NAMALWA (cell line): ENCODE results near the gene S100A9.
"Not testable (repeated sequence)": the region's sequence is repeated elsewhere in the genome, so short reads cannot be mapped to it uniquely, and the experiment has no call there.

Source experiments
- DNase-seq: peaks from one replicate; pipeline ENCODE4 v3.0.0-alpha.2; 2015; ENCODE audit warnings: low spot score

S100A9 gene

DNA sequence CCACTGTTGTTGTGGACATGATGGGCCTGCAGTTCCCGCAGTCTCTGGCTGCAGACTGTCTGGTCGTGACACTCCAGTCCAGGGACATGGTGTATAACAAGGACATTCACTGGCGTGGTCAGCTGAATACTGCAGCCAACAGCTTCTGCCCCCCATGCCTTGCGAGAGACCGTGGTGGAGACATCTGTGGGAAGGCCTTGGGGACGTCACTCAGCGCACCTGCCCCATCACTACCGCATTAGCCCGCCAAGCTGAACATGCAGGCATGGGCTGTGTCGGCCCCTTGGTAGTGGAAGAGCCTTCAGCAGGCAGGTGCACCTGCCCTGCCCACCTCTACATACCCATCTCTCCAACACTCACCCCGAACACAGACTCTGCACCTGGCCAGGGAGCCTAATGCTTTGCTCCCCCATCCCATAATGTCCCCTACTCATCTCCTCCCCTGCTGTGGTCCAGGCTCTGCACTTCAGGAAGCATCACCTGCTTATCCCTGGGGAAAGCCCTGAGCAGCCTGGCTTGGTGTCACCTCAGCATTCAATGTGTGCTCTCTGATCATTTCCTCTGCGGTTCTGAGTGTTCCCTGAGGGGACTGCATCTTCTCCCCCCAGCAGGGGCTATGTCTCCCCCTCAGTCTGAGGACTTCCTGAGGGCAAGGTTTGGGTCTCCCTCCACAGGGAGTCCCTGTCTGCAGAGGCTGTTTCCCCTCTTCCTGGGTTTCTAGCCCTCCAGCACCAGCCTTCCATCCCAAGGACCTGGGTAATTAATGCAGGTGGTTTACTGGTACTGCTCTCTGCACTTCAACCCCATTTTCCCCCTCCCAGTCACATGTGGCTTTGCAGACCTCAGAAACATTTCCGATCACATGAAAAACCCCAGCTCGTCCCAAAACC is 12.2 kb upstream of the S100A9 start:
- DNase-seq, result no peak

DNA sequence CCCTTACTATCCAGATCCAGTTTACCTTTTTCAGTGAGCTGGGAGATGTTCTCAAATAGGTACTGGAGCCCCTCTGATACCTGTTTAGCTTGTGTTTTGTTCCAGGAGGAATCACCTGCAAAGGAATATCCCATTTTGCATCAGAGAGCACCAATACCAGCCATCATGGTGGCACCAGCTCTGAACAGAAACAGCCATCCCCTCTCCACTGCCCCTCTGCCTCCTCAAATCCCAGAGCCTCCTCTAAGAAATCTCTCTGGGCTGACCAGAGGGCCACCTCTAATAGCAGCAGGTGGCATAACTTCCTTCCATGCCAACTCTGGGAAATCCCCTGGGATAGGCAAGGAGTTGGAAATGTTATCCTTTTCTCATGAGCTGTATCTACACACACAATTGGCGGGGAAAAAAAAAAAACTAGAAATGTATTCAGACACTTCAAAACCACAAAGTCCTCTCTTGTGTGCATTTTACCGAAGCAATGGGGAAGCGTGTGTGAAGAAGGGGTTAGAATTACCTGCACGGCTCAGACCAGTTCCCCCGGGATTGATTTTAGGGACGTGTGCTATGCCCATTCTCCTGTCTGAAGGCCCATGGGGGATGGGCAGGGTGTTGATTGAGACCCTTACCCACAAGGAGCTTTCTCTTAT is 11.5 kb upstream of the S100A9 start:
- DNase-seq, result no peak

DNA sequence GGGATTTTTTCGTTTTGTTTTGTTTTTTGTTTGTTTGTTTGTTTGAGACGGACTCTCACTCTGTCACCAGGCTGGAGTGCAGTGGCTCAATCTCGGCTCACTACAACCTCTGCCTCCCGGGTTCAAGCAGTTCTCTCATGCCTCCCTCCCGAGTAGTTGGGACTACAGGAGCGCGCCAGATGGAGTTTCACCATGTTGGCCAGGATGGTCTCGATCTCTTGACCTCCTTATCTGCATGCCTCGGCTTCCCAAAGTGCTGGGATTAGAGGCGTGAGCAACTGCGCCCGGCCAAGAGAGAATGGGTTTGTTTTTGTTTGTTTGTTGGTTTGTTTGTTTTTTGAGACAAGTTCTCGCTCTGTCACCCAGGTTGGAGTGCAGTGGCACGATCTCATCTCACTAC is 10.6 kb upstream of the S100A9 start:
- not testable (repeated sequence) for DNase-seq

DNA sequence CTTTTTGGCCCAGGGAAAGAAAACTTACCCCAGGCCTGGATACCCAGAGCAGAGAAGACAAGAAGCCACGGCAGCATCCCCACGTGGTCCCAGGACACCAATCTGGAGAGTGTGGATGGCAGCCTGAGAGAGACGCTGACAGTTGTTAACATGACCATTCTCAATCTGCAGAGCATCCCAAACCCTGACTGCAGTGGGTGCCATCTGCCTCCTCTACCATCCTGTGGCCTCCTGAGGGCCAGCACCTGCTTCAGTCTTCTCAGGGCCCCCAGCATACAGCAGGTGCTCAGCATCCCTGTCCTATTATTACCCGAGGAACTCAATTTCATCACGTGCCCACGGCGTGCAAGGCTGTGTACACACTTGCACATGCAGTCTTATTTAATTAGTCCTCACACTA is 9.8 kb upstream of the S100A9 start:
- DNase-seq, result no peak

DNA sequence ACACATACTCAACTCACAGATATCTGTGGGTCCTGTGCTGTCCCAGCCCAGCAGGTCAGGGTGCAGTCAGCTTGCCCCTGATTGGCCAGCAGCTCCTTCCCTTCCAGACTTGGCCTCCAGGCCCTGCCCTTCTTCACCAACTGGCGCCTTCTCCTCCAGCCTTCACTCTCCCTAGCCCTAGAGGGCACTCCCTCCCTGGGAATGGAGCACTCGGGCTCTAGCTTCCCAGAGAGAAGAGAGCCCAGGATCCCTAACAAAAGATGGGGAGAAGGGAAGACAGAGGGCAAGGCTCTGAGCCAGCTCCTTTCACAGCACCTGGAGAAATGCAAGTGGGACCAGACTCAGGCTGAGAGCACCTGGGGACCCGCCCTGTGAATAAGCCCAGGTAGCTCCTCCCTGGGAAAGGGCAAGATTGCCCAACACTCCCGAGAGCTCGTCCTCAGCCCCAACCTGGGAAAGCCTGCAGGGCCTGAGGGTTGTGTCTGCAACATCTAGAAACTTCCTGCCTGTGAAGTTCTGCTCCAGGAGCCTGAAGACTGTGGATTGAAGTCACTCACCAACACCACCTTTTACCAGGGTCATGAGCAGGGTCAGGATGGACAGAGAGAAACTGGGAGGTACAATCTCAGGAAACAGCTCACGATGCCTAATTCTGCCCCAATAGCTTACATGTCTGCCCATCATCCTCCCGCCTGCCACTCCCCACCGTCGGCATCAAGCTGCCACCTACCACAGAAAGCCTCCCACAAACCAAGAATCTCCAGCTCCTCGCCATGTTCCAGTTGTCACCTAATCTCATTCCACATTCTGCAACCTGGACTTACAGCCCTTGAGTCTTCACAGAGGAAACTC is 8.9 kb upstream of the S100A9 start, which contains the start of gene PGLYRP4:
Gene PGLYRP4, minus strand, starts transcription at position 331 of the 852 bp plus-strand sequence. CDS start 909 bp downstream, outside the sequence.
- no peak for DNase-seq

DNA sequence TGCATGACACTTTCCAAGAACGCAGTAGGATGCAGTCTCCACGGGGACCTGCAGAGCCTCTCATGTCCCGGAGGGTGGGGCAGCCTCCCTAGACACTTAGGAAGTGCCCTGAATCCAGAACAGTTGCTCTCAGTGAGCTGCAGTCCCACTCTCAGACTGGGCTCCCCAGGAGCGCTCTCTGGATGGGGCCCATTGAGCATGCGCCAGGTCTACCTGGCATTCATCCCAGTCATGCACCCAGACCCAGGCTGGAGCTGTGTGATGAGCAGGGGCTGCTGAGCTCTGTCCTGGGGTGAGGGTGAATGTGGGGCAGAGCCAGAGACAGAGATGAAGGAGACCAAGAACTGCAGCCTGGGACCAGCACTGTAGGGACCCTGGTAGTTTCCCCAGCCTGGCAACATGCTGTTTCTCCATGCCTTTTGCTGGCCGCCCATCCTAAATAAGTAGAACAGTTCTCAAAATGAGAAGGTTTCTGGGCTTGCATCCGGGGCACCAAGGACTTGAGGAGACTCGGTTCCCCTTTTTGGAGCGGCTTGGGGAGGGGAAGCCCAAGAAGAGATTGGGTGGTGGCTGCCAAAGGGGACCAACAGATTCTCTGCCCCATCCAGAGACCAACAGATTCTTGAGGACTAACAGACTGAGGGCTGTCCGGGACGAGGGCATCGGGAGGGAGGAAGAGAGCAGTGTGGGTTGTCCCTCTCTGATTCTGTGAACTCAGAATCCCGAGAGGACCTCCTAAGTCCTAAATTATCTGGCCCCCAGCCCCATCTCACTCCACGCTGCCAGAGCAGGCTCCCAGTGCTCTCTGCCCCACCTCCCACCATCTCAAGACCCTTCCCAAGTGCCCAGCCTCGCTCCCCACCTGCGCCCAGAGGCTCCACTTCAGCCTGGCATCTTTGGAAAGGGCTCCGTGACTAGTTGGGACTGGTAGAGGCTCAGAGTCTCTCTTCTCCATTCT is 8.0 kb upstream of the S100A9 start:
- no peak for DNase-seq

DNA sequence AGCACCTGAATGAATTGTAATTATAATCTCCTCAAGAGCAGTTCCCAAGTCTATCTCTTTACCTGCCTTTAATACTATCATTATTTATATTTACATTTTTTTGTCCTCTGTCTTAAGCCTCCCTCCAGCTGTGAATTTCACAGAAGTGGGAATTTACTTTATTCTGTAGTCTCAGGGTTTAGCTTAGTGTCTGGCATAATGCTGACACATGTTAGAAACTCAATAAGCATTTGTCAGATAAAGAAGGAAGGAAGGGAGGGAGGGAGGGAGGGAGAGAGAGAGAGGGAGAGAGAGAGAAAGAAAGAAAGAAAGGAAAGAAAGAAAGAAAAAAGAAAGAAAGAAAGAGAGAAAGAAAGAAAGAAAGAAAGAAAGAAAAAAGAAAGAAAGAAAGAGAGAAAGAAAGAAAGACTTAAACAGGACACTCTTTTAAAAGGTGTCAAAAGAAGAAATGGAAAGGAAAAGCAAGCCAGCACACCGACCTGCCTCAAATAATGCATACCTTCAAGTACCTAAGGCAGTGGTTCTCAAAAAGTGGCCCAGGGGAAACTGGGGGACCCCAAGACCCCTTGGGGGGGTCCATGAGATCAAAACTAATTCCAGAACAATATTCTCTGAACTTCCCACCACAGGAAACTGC is 7.2 kb upstream of the S100A9 start:
- no peak for DNase-seq

DNA sequence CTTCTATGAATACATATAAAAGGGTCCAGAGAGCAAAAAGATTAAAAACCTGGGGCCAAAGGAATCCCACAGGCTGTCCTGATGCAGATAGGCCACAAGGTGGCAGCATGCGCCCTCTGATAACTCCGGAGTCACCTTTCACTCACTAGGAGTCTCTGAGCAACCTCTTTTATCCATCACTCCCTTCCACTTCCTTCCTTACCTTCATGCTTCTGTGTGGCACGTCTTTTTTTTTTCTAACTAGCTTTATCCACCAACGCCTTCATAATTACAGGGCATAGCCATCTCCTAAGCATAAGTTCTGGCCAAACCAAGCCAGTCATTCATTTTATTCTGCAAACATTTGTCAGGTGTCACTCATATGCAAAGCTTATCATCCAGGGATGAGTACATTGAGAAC is 5.1 kb upstream of the S100A9 start:
- peak; percentile 83 for DNase-seq

DNA sequence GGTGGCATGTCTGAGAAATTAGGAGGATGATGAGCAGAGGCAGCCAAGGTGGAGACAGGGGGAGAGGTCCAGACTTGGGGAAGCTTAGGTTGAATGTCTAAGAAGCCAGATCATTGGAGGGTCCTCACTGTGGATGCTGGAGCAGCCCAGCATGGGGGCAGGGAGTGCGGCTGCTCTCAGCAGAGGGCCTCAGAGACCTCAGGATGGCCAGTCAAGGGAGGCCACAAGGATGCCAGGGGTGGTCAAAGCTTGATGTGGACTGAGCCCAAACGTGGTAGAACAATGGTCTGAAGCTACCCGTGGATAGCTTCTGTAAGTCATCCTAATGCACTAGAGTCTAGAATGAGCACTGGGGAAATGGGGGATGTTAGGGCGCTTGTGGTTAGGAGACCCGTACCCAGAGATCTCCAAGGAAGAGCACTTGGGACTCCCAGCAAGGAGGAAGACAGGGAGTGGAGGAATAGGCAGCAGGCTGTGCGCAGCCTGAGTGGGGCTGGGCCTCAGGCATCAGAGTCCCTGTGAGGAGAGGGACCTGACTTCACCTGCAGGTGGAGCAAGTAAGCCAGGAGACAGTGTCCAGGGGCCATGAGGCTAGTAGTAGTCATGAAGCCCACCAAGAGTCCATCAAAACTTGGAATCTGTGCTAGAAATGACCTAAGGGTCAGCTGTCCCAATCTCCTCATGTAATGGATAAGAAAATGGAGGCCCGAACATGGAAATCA is 4.3 kb upstream of the S100A9 start:
- DNase-seq, result peak; percentile 48

DNA sequence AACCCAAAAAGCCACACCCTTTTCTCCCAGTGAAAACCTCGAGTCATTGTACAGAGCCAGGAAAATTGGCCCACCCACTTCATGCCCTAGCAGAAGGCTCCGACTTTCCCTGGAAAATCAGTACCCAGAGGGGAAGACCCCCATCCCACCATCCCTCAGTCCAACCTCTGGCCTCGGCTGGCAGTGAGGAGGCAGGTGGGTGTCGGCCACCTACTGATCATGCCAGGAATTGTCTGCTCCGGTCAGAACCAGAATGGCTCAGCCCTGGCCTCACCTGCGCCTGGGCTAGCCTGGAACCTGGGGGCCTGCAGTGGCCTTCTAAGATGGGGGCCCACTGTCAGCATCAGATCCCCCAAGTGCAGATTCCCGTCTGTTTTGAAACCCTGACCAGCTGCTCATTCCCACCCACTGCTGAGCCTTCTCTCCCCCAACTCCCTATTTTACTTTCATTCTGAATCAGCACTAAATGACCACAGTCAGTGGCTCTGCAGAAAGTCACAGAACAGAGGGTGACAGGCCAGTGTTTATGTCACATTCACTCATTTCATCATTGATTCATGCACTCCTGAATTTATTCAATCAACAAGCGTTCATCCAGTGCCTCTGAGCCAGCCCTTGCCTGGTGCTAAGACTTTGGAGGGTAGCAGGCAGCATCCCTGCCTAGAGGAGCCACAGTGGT is 3.0 kb upstream of the S100A9 start:
- no peak for DNase-seq

DNA sequence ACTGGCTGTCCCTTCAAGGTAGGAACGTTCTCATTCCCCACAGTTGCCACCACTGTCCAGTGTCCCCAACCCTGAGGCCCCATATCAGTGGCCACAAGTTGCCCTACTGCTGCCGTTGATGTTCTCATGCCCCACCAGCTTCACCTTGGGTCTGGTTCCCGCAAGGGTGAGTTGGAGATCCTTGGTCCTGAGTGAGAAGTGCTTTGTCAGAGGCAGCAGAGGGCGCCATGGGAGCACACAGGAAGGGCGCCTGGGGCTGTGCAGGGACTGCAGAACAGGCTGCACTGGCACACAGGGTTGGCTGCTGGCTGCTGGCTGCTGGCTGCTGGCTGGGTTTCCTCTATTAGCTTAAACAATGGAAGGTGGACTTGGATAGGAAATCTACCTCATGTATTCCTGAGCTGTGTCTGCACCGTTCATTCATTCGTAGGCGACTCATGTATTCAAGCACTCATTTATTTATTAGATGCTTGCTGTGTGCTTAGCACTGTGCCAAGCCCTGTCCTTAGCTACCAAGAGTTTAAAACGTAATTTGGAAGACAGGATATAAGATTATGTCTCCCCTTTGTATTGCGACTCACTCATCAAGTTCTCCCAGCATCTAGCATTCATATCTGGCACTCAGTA is 2.1 kb upstream of the S100A9 start:
- DNase-seq, result peak; percentile 80

DNA sequence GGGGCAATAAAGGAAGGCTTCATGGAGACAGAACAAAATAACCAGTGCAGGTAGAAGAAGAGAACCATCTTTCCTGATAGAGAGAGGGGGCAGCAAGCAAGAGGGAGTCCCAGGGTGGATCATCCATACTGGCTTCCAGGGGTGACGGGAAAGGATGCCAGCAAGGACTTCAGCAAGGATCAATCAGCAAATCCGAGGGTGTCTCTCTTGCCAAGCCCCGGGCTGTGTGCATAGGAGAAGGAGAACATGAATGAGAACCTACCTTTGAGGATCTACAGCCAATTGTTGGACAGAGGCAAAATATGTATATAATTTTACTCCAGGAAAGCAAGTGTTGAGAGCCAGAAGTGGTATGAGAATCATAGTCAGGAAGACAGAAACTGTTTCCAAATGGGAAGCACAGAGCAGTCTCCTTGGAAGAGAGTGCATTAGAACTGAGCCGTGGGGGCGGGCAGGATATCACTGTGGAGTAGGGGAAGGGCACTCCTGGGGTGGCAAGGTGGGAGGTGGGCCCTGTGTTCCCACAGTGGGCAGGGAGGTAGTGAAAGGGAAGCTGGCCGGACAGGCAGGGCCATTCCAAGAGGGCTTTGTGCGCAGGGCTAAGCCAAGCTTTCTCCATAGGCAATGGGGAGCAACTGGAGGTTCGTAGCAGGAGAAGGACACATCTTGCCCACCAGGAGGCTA is 1.1 kb upstream of the S100A9 start:
- no peak for DNase-seq

DNA sequence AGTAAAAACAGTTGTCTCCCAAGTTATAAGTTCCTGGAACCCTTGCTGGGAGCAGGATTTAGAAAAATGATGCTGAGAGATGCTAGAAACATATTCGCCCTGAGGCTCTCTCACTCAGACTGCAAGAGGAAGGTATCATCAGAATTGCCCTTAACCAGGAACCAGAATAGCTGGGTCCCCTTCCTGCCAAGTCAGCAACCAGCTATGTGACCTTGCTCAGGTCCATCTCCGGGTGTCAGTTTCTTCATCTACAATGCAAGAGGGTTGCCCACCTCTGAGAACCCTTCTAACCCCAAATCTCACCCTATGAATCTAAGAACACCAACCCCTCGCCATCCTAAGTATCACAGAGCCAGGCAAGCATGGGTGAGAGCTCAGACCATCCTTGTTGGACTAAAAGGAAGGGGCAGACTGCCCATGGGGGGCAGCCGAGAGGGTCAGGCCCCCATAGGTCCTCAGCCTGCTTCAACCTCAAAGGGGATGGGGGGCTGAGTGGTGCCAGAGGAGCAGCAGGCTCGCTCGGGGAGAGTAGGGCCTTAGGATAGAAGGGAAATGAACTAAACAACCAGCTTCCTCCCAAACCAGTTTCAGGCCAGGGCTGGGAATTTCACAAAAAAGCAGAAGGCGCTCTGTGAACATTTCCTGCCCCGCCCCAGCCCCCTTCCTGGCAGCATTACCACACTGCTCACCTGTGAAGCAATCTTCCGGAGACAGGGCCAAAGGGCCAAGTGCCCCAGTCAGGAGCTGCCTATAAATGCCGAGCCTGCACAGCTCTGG is 390 bp upstream of the S100A9 start:
- DNase-seq, result no peak

DNA sequence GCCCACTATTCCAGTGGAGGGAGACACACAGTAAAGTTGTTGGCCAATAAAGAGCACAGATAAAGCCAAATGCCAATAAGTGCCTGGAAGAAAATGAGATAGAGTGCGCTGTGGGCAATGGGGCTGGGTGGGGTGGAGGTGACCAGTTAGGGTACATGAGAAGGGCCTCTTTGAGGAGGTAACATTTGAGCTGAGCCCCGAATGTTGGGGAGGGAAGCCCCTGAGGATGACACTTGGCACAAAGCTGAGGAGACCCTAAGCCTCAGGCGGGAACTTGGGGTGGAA is 979 bp downstream of the S100A9 start:
- no peak for DNase-seq

DNA sequence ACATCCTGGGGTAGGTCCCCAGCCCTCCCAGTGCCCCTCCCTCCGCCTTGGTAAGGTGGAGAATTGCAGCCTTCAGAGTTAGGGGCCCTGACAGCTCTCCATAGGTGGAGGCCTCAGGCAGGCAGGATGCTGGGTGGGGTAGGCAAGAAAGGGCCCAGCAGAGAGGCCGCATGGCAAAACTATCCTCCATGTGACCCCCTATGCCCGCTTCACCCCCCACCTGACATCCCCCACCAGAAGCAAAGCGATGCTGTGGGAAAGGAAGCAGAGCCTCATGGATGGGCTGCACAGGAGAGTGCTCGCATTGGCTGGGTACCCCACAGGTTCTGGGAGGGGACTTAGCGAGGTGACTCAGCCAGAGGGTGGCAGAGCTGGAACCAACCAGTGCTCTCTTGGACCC is 1.6 kb downstream of the S100A9 start:
- no peak for DNase-seq

DNA sequence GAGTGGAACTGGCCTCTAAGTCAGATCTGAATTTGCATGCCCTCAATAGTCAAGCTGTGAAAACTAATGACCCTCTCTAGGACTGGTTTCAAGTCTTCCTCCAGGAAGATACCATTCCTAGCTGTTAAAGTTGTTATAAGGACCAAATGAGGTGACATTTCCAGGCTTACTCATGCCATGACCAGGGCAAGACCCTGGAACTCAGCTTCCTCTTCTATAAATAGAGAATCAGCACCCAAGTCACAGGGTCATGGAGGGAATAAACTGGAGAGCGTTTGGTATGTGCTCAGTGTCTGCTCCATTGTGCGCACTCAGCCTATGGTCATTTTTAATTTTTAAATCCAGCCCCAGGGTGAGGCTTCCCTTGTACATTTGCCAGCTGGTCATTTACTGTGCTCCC is 2.5 kb downstream of the S100A9 start:
- DNase-seq, result no peak

DNA sequence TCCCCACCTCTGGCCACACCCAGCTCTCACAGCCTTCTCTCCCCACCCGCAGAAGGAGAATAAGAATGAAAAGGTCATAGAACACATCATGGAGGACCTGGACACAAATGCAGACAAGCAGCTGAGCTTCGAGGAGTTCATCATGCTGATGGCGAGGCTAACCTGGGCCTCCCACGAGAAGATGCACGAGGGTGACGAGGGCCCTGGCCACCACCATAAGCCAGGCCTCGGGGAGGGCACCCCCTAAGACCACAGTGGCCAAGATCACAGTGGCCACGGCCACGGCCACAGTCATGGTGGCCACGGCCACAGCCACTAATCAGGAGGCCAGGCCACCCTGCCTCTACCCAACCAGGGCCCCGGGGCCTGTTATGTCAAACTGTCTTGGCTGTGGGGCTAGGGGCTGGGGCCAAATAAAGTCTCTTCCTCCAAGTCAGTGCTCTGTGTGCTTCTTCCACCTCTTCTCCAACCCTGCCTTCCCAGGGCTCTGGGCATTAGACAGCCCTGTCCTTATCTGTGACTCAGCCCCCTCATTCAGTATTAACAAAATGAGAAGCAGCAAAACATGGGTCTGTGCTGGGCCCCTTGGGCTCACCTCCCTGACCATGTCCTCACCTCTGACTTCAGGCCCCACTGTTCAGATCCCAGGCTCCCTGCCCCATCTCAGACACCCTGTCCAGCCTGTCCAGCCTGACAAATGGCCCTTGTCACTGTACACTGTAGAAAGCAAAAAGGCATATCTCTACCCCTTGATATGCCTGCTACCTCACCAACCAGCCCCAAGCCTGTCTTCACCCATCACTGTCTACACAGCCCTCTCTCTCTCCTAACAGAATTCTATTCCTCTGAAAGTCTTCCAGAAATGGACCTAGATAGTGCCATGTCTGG is 3.2 kb downstream of the S100A9 start:
- no peak for DNase-seq
